Measurements from ENCODE around the gene ONECUT3. TPM values are rescaled to one million over a fixed set of nuclear protein-coding genes. Genes with fewer than 3 reads are reported as not detected.
"Not testable (repeated sequence)": the region's sequence is repeated elsewhere in the genome, so short reads cannot be mapped to it uniquely, and the experiment has no call there.

ONECUT3 gene
- total RNA-seq, result not detected

DNA sequence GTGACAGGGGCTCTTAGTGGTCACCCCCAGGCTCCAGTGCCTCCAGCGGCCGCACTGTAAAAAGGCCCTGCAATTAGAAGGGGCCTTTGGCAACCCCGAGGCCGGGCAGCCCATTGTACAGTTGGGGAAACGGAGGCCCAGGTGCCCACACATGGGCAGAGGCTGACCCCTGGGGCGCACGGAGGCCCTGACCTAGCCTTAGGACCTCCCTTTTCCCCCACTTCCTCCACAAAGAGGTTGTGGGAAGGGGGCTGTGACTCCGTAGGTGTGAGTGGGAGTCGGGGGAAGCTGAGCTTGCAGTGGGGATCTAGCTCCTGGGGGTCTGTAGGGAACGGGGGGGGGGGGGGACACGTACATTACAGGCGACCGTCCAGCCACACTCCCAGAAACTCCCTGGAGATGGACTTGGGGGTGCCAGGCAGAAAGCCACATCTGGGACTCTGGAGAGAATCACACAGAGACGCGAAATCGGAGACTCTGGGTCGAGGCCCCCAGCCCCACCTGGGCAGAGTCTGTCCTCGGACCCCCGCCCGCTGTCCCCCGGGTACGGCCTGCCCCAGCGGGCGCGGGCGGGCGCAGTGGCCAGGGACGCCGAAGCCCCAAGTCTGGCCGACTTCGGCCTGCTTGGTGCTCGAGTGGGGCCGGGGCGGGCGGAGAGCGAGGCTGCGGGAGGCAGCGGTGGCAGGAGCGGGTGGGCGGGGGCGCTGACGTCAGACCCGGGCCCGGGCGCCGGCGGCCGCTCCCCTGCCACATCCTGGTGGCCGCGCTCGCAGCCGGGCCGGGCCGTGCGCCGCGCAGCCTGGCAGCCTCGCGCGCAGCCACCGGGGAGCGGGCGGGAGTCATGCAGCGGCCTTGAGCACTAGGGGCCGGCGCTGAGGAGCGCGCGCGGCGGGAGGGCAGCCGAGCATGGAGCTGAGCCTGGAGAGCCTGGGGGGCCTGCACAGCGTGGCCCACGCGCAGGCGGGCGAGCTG, at the start of gene ONECUT3:
ONECUT3 (plus strand) TSS at position 750 of the 972 bp plus-strand sequence; CDS start at position 907, 157 bp downstream.
- DNase-seq (ENCODE audit: low read depth in 2 of 3, low spot score in 2 of 3), result no peak

DNA sequence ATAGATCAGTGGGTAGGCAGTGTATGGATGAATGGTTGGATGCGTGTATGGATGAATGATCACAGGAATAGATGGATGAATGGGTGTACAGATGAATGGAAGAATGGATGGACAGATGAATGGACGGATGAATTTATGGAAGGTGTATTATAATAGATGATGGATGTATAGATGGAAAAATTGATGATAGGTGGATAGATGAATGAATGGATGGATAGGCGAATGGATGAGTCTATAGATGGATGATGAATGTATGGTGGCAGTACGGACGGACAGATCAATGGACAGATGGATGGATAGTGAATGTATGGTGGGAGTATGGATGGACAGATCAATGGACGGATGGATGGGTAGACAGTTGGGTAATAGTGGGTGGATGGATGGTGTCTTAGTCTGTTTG, 49.0 kb upstream of the ONECUT3 start:
- DNase-seq (ENCODE audit: low read depth in 2 of 3, low spot score in 2 of 3), result no peak

DNA sequence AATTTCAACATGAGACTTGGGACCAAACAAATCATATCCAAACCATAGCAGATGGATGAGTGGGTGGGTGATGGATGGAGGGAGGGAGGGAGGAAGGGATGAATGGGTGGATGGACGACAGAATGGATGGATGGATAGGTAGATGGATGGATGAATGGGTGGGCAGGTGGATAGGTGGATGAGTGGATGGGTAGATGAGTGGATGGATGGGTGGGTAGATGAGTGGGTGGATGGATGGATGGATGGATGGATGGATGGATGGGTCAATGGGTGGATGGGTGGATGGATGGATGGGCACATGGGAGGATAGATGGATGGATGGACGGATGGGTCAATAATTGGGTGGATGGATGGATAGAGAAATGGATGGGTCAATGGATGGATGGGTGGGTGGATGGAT, 47.9 kb upstream of the ONECUT3 start:
- no peak for DNase-seq (ENCODE audit: low read depth in 2 of 3, low spot score in 2 of 3)

DNA sequence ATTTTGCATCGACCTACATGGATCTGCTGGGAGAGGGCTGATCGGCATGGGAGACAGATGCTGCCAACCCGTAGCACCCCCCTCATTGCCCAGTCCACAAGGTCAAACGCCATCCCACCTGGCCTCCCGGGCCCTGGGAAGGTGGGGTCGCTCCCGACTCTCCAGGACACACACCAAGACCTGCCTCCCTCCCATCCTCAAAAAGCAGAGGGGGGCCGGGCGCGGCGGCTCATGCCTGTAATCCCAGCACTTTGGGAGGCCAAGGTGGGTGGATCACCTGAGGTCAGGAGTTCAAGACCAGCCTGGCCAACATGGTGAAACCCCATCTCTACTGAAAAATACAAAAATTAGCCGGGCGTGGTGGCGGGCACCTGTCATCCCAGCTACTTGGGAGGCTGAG, 46.7 kb upstream of the ONECUT3 start:
- not testable (repeated sequence) for DNase-seq (ENCODE audit: low read depth in 2 of 3, low spot score in 2 of 3)

DNA sequence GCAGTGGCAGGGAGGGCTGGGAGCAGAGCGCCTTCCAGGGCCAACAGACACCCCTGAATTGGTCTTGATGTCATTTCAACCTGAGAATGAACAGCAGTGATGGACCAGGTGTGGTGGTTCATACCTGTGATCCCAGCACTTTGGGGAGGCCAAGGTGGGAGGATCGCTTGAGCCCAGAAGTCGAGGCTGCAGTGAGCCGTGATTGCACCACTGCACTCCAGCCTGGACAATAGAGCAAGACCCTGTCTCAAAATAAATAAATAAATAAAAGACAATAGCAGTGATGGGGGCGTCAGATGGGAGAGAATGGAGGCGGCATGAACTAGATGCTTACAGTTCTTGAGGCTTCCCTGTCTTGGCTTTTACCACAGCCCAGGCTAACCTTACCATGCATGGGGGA, 46.1 kb upstream of the ONECUT3 start:
- DNase-seq (ENCODE audit: low read depth in 2 of 3, low spot score in 2 of 3), result no peak

DNA sequence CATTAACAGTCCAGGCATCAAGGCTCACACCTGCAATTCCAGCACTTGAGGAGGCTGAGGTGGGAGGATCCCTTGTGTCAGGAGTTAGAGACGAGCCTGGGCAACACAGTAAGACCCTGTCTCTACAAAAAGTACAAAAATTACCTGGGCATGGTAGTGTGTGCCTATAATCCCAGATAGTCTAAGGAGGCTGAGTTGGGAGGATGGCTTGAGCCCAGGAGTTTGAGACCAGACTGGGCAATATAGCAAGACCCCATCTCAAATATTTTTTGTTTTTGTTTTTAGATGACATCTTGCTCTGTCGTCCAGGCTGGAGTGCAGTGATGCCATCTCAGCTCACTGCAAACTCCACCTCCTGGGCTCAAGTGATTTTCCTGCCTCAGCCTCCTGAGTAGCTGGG, 40.1 kb upstream of the ONECUT3 start:
- DNase-seq (ENCODE audit: low read depth in 2 of 3, low spot score in 2 of 3), result no peak

DNA sequence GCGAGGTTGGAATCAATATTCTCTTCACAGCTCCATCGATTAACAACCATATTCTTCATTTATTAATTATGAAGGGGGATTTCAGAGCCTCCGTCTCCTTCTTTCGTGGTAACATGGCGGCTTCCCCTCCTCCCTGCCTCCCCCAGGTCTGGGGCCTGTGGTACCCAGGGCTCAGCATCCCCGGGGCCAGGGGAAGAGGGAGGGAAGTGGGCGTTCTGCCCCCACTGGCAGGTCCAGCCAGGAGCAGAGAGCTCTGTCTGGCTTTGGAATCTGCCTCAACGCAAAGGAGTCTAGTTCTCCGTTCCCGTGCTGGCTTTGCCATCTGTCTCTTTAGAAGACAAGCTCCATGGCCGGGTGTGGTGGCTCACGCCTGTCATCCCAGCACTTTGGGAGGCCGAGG, 37.8 kb upstream of the ONECUT3 start:
- DNase-seq (ENCODE audit: low read depth in 2 of 3, low spot score in 2 of 3), result no peak

DNA sequence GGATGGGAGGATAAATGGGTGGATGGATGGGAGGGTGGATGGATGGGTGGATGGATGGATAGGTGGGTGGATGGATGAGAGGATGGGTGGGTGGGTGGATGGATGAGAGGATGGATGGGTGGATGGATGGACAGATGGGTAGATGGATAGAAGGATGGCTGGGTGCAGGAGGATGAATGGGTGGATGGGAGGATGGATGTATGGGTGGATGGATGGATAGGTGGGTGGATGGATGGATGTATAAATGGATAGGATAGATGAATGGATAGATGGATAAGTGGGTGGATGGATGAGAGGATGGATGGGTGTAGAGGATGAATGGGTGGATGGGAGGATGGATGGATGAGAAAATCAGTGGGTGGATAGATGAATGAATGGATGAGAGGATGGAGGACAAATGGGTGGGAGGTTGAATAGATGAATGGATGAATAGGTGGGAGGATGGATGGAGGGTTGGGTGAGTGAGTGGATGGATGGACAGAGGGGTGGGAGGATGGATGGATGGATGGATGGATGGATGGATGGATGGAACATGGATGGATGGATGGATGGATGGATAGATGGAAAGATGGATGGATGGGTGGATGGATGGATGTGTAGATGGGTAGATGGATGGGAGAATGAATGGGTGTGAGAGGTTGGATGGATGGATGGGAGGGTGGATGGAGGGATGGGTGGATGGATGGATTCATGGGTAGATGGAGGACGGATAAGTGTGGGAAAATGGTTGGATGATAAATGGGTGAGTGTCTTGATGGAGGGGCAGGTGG, 35.9 kb upstream of the ONECUT3 start:
- no peak for DNase-seq (ENCODE audit: low read depth in 2 of 3, low spot score in 2 of 3)

DNA sequence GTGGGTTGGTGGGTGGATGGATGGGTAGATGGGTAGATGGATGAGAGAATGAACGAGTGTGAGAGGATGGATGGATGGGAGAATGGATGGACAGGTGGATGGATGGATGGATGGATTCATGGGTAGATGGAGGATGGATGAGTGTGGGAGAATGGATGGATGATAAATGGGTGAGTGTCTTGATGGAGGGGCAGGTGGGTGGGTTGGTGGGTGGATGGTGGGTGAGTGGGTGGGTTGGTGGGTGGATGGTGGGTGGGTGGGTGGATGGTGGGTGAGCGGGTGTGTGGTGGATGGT, 35.4 kb upstream of the ONECUT3 start:
- no peak for DNase-seq (ENCODE audit: low read depth in 2 of 3, low spot score in 2 of 3)

DNA sequence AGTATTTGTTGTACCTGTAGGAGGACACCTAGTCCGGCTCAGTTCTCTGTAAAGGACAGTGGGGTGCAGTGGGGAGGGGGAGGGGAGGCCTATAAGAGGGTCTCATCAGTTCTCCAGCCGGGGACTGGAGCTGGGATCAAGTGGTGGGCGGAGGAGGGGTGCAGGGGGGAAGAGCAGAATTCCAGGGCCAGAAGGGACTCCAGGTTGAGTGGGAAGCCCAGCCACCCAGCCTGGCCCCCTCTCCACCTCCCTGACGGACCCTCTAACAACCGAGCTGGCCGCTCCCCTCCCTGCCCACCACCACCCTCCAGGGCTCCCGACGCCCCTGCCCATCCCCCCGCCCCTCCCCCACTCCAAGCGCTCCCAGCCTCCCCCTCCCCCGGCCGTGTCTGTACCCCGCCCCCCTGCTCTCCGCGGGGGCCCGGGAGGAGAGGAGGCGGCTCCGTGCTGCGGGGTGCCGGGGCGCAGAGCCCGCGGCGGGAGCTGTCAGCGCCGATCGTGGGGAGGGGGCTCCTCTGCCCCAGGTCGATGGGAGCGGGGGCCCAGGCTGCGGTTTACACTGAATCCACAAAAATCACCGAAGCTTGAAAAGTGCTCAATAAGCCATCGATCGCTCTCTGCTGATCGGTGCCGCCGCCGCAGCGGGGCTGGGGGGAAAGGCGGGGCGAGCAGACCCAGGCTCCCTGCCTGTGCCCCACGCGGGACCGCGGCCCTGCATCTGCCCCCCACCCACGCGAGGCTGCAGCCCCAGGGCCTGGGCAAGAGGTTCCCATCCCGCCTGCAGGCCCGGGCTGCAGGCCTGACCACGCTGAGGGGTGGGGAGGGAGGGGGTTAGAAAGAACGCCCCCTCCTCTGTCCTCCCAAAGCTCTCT, 34.6 kb upstream of the ONECUT3 start:
- DNase-seq (ENCODE audit: low read depth in 2 of 3, low spot score in 2 of 3), result no peak

DNA sequence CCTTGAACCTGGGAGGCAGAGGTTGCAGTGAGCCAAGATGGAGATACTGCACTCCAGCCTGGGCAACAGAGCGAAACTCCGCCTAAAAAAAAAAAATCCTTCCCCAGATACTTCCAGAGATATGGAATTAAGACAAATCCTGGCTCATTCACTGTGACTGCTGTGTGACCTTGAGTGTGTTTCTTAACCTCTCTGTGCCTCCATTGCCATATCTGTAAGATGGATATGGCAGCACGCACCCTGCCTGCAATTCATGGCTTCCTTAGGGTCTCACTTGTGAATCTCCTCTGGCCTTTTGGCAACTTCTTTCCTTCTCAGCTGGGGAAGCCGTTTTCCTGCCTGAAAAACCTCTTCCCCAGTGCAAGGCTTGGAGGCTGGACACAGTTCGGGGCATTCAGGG, 33.8 kb upstream of the ONECUT3 start:
- DNase-seq (ENCODE audit: low read depth in 2 of 3, low spot score in 2 of 3), result no peak

DNA sequence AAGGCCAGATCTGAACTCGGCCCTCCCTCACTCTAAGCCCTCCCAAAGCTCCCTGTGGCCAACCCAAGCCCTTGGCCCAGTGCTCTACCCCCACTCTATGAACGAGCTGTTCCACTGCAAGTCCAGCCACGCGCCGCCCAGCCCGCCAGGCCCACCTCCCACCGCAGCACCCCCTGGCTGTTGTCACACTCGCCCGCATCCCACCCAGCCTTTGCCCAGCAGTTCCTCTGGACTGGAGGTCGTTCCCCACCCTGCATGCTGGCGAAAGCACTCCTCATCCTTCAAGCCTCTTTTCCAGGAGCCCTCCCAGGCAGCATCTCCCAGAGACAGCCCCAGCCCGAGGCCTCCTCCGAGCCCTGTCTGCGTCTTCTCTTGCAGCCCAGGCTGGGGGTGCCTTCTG, 33.1 kb upstream of the ONECUT3 start:
- DNase-seq (ENCODE audit: low read depth in 2 of 3, low spot score in 2 of 3), result no peak

DNA sequence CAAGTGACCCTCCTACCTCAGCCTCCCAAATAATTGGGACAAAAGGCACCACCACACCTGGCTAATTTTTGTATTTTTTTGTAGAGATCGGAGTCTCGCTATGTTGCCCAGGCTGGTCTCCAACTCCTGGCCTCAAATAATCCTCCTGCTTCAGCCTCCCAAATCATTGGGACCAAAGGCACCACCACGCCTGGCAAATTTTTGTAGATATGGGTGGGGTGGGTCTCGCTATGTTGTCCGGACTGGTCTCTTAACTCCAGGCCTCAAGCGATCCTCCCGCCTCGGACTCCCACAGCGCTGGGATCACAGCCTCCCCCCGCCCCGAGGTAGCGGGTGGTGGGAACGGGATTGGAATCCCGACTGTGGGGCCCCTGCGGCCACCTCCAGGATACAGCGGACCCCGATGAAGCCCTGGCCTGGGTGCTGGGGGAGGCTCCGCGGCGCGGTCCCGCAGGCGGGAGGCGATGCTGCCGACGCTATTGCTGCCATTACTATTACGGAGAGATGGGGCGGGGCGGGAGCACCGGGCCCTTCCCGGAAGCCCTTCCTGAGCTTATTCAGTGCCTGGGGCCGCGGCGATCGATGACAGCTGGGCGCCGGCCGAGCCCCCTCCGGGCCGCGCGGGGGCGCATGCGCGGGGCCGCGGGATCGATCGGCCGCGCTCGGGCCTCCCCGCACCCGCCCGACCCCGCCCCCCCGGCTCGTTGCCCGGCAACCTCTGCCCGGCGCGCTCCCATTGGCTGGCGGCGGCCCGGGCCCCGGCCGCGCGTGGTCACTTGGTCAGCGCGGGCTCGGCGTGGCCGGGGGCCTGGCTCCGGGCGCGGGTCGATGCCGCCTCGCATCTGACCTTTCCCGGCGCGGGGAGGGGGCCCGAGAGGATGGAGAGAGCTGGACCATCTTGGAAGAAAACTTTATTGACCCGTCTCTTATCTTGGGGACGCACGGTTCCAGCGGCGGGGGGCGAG, 27.9 kb upstream of the ONECUT3 start:
- DNase-seq (ENCODE audit: low read depth in 2 of 3, low spot score in 2 of 3), result no peak

DNA sequence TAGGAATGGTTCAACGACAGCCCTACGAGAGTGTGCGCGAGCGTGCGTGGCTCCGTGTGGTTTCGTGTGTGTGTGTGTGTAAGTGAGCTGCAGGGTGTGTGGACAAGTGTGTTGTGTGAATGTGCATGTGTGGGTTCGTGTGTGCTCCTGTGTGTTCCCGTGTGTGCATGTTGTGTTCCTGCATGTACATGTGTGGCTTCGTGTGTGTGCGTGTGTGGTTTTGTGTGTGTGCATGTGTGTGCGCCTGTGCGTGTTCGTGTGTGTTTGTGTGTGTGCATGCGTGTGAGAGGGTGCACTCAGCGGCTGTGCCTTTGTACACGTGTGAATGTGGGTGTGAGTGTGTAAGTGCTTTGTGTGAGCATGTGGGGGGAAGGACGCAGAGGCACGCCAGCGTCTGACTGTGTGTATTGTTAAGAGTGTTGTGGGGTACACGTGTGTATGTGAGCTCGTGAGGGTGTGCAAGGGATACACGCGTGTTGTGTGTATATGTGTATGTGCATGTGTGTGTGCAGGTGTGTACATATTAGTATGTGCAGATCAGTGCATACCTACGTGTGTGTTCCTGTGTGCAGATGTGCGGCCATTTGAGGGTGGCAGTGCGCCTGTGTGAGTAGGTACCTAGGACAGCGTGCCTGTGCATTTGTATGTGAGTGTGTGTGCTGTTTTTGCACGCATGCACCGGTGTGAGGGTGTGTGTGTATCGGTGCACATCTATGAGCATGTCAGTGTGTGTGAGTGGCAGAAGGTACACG, 24.3 kb upstream of the ONECUT3 start:
- DNase-seq (ENCODE audit: low read depth in 2 of 3, low spot score in 2 of 3), result no peak

DNA sequence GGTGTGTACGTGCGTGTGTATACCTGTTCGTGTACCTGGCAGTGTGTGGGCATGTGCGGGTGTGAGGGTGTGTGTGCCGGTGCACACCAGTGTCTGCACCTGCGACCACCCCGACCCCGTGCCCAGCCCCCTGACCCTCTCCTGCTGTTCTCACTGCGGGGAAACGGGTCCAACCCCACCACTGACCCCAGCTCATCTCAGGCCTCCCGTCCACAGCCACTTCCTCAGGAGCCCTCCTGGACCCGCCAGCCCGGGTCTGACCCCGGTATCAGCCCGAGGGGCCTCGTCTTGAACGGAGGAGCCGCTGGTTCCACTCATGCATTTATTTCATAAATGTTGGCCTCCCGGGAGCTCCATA, 23.8 kb upstream of the ONECUT3 start:
- DNase-seq (ENCODE audit: low read depth in 2 of 3, low spot score in 2 of 3), result no peak

DNA sequence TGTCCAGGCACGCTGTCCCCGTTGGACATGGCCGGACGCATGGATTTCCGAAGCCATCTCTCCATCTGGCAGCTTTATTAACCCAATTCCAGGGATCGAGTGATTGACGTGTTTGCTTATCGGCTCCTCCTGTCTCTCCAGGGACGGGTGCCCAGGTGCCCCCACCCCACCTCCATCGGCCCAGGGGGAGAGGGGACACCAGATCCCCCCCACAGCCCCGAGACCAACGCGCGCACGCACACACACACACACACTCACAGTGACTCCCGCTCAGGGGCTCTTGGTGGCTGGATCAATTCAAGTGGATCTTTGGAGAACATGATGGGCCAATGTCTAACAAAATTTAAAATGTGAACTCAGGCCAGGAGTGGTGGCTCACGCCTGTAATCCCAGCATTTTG, 23.1 kb upstream of the ONECUT3 start:
- DNase-seq (ENCODE audit: low read depth in 2 of 3, low spot score in 2 of 3), result no peak

DNA sequence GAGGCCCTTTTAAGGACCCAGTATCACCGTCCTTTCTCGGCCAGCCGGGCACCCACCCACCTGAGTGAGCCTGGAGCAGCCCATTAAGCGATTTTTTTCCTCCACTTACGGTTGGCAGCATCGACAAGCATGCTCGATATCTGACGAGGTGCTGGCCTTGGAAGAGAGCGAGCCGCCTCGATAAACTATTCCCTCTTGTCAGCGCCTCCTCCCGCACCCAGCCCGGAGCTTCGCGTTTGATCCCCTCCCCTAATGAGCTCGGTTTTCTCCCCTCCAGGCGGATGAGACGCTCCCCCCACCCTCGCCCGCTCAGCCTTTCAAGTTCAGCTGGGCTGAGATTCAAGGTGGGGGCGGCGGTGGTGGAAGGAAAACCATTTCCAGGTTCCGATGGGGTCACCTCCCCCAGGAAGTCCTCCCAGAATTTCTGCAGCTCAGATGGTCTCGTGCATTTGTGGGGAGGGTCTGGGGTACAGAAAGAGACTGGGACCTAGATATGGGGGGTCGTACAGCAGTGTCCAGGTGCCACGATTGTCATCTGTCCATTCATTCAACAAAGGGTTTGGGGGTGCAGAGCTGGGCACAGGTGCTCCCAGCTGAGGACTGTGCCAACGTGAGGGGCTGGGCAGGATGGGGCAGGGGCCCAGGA, 18.9 kb upstream of the ONECUT3 start:
- no peak for DNase-seq (ENCODE audit: low read depth in 2 of 3, low spot score in 2 of 3)

DNA sequence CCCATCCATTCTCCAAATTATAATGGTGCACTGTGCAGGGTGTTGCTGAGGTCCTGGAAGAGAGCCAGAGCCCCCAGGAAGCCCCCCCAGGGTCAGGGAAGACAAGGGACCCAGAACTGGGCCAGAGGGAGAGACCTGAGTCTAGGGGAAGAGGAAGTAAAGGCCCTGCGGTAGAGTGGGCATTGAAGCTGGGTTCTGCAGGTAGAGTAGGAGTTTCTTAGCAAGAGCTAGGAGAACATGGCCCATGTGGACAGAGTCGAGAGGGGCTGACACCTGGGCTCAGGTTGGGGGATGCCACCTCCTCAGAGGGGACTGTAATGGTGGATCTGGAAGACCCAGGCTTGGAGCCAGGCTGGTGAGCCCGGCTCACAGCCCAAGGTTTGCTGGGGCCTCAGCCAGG, 17.0 kb upstream of the ONECUT3 start:
- DNase-seq (ENCODE audit: low read depth in 2 of 3, low spot score in 2 of 3), result no peak

DNA sequence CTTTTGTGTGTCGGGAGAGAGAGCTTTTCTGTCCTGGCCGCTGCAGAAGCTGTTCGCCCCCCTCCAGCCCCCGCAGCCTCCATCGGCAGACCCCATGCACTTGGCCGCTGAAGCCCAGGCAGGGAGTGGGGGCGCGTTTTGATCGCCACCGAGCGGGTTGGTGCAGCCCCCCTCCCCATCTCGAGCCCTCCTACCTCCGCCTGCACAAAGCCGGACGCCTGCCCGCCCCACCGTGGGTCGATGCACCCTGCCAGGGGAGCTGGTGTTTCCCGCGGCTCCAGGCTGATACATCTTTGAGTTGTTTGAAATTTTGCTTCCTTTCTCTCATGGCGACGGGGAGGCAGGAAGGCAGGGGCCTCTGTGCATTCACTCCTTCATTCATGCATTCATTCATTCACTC, 16.4 kb upstream of the ONECUT3 start:
- DNase-seq (ENCODE audit: low read depth in 2 of 3, low spot score in 2 of 3), result no peak
